Dedifferentiated amniotic fluid mesenchymal stem cell (primary cell): ENCODE measurements around the gene NEIL3.

Source experiments
- DNase-seq: peaks from one replicate; pipeline ENCODE4 v3.0.0-alpha.2; 2016; ENCODE audit errors: extremely low spot score

Gene NEIL3, protein sequence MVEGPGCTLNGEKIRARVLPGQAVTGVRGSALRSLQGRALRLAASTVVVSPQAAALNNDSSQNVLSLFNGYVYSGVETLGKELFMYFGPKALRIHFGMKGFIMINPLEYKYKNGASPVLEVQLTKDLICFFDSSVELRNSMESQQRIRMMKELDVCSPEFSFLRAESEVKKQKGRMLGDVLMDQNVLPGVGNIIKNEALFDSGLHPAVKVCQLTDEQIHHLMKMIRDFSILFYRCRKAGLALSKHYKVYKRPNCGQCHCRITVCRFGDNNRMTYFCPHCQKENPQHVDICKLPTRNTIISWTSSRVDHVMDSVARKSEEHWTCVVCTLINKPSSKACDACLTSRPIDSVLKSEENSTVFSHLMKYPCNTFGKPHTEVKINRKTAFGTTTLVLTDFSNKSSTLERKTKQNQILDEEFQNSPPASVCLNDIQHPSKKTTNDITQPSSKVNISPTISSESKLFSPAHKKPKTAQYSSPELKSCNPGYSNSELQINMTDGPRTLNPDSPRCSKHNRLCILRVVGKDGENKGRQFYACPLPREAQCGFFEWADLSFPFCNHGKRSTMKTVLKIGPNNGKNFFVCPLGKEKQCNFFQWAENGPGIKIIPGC

GRCh38 chr4:177309522-177310371 lies at the start of gene NEIL3:
Gene NEIL3, plus strand, starts transcription at chr4:177309874. Its CDS starts 80 bp downstream, at chr4:177309954.
- DNase-seq: peak; percentile 78

GRCh38 chr4:177263818-177264217 lies 45.9 kb upstream of the NEIL3 start:
- DNase-seq: no peak

DNA sequence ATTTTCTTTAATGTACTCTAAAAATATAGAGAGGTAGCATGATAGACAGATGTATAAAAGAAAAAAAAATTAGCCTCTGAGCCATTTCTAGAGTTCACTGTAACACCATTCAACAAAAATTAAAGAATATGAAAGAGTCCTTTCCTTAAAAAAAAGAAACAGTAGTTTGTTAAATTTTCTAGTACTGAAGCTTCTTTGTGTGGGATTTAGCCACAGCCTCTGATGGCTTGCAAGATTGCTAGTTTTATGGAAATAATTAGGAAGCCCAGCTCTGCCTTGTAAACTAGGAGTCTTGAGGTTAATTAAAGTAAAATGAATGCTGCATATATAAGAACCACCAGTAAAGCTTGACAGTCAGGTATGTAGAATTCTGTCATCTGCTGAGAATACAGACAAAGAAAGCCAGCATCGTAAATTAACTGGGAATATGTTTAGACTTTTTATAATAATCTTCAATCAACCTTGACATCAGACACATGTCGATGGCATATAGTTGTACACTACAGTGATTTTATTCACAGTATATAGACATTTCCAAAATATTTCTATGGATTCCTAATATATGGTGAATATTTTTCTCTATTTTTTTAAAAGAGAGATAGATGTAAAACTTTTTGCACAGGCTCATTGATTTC lies 44.8 kb upstream of the NEIL3 start:
- DNase-seq: no peak

GRCh38 chr4:177265729-177266128 lies 43.9 kb upstream of the NEIL3 start:
- no peak for DNase-seq

DNA sequence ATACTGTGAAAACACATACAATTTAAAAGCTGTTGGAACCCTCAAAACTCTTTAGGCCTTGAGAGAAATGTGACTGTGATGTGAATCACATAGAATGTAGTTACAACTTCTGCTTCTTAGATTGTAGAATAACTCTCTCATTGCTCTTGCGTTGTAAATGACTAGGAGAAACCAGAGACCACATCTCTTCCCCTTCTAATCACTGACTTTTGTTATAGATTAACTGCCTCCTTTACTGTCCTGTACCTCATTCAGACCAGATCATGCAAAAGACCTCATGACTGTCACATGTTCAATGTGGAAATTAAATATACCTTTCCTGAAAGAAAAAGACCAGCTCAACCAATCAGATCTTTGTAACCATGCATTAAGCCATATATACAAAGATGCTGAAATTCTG lies 43.2 kb upstream of the NEIL3 start:
- no peak for DNase-seq

DNA sequence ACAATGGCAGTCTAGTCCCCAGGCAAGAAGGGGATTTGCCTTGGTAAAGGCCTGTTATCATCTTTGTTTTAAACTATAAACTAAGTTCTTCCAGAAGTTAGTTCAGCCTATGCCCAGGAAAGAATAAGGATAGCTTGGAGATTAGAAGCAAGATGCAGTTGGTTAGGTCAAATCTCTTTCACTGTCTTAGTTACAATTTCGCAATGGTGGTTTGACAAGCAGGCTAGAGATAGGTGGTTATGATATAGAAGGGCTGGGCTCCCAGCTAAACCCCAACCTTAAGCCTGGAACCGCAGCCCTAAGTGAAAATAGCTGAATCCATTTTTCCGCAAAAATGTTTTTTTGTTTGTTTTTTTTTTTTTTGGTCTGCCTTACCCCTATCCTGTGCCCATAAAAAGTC lies 41.8 kb upstream of the NEIL3 start:
- DNase-seq: no peak

- no peak for DNase-seq
These were observed 38.6 kb upstream of the NEIL3 start for GRCh38 chr4:177271091-177271490.

DNA sequence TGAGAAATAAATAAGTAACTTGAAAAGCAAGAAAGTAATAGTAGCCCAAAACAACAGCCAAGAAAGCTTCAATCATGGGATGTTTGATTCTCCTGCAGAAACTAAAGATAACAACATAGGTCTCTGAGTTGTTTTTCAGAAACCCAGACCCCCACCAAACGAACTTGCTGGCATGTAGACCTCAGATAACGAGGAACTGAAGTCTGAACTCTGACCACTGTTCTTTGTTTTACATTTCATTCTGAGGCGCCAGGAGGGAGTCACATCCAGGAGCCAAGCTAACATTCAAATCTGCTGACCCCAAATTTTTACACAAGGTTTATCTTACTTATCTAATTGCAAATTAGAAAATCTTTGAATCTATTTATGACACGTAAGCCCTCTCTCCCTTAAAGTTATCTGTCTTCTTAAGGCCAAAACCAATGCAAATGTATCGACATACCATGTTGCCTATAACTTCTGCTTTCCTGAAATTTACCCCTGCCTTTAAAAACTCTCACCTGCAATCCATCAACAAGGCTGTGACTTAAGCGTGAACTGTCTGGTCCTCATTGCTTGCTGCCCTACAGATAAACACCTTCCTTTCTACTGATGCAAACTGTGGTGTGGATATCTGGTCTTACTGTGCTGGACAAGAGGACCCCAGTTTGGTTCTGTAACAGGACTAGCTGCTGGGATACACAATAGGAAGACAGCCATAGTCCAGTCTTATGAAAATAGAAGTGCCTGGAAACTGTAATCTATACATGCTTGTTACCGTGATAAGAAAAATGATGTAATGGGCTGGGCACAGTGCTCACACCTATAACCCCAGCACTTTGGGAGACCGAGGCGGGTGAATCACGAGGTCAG lies 37.5 kb upstream of the NEIL3 start:
- no peak for DNase-seq

DNA sequence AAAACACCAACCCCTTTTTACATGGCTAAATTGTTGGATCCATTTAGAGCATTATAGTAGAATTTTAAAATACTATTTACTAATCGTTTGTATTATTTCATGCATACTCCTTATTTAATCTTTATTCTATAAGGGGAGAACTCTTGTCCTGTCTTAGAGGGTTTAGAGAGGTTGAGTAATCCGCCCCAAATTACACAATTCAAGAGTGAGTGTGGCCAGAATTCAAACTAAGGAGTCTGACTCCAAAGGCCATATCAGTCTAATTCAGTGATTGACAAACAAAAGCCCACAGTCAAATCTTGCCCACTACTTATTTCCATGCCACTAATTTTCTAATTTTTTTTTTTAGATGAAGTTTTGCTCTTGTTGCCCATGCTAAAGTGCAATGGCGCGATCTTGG lies 33.7 kb upstream of the NEIL3 start:
- no peak for DNase-seq

- DNase-seq: no peak
These were observed 28.2 kb upstream of the NEIL3 start for GRCh38 chr4:177281351-177281909.

GRCh38 chr4:177282284-177282835 lies 27.3 kb upstream of the NEIL3 start:
- no peak for DNase-seq

DNA sequence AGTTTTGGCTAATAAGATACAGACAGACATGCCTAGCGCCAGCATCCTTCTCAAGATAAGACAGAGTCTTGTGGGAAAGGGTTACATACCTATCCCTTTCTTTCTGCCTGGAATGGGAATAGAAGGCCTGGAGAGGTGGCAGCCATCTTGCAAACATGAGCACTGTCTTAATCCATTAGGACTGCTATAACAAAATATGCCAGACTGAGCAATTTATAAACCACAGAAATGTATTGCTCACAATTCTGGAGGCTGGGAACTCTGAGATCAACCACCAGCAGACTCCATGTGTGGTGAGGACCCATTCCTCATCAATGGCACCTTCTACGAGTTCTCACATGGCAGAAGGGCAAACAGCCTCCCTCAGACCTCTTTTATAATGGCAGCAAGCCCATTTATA lies 26.5 kb upstream of the NEIL3 start:
- no peak for DNase-seq

GRCh38 chr4:177285953-177286352 lies 23.7 kb upstream of the NEIL3 start:
- DNase-seq: no peak

- no peak for DNase-seq
These were observed 22.4 kb upstream of the NEIL3 start for GRCh38 chr4:177287255-177287654.

DNA sequence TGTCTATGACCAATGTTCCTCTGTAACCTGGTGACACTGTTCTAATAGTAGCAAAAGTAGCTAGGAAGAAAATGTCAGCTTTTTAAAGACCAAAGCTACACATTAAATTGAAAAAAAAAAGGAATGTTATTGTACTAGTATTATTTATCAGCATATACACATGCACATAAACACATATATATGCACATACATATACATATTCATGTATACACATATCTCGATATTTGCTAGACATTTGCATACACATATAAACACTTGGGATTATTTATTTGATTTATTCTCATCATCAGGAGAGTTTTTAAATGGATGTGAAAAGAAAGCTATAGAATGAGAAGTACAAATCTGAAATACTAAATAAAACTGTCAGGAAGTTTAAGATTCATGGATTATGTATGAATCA lies 21.3 kb upstream of the NEIL3 start:
- no peak for DNase-seq

GRCh38 chr4:177290780-177291179 lies 18.9 kb upstream of the NEIL3 start:
- DNase-seq: no peak

DNA sequence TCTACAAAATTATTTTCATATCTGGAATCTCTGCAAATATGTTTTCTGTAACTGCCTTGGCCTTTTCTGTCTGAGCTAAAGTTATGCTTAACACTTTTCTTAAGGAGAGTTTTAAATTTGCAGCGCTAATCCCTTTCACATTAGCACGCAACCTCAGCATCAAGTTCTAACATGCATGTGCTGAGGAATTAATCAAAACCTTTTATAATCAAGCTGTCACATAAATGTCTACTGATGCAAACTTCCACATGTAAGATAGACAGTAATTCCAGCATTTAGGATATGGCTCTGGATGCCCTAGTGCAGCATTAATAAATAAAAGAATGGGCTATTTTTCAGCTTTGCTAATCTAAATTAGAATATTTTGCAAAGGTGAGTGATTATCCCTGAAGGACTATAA lies 17.5 kb upstream of the NEIL3 start:
- DNase-seq: no peak

DNA sequence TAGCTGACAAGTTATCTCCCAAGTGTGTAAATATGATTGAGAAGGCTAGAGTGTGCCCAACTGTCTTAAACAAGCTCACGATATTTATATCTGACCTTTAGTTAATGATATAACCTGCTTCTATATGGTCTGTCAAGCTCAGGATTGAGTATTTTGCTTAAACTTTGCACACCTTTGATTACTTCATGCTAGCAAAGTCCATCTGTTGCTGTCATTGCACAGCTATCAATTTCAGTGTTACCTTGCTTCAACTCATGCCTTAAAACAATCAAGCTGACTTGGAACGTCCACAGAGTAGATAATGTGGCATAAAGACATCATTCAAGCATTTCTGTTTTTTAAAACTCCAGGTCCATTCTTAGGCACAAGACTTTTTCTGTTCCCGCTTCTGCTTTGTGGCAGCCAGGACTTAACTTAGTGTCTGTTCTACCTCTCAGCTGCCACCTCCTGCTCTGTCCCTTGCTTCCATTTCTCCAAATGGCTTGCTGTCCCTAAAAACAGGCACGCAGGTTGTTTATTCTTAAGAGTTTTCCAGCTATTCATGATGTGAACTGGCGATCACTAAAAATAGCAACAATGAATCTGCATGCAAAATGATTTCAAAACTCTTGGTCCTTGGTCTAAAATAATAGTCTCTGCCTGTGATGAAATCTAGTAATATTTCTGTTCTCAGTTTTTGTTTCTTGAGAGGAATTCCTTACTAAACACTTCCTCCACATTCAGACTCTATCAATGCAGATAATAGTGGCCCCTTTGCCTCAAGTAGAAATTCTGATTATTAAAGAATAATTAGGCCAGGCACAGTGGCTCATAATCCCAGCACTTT lies 16.3 kb upstream of the NEIL3 start:
- no peak for DNase-seq

GRCh38 chr4:177297785-177298391 lies 11.8 kb upstream of the NEIL3 start:
- DNase-seq: no peak
